Muscle of back (tissue), 13 donors: ENCODE measurements around the gene AGFG2. TPM values are rescaled to one million over a fixed set of nuclear protein-coding genes. Genes with fewer than 3 reads are reported as not detected.
"Not testable (repeated sequence)": the region's sequence is repeated elsewhere in the genome, so short reads cannot be mapped to it uniquely, and the experiment has no call there.

Source experiments
- DNase-seq, 3 donors: peaks; one replicate each; pipeline versions ENCODE4 v3.0.0 to v3.0.0-alpha.2; 2013
- long read RNA-seq, 9 donors: transcript quantifications; one replicate each; lab custom pipeline, GENCODE V29; 2026
- polyA plus RNA-seq, 10 donors: library from polyadenylated mRNA; unstranded; fragments of 120-200 nt; gene quantifications; one replicate each; pipeline ENCODE4 v1.2.1, GENCODE V29; 2013; ENCODE audit not compliant: insufficient read length in 10 of 10

AGFG2 gene
- polyA plus RNA-seq = 10 to 100 TPM in 5 of 10 donors, 1 to 10 TPM in 5; 8.6 to 12.5 (median 9.8) TPM
- long read RNA-seq, donor 1 = 0 reads
- long read RNA-seq, donor 2 = 0 reads
- long read RNA-seq, donor 3 = 0 reads
- long read RNA-seq, donor 4, full-length matches to known transcripts = 1 of 1 reads
- long read RNA-seq, donor 4, partial matches to known transcripts = 0 of 1 reads
- long read RNA-seq, donor 4, other reads (novel, unspliced or antisense) = 0 of 1 reads
- long read RNA-seq, donor 5, partial matches to known transcripts = 0 of 1 reads
- long read RNA-seq, donor 5, other reads (novel, unspliced or antisense) = 0 of 1 reads
- long read RNA-seq, donor 6, full-length matches to known transcripts = 2 of 2 reads
- long read RNA-seq, donor 6, partial matches to known transcripts = 0 of 2 reads
- long read RNA-seq, donor 6, other reads (novel, unspliced or antisense) = 0 of 2 reads
- long read RNA-seq, donor 7 = 0 reads
- long read RNA-seq, donor 8, full-length matches to known transcripts = 1 of 1 reads
- long read RNA-seq, donor 8, partial matches to known transcripts = 0 of 1 reads
- long read RNA-seq, donor 8, other reads (novel, unspliced or antisense) = 0 of 1 reads
- long read RNA-seq, donor 9 = 0 reads

DNA sequence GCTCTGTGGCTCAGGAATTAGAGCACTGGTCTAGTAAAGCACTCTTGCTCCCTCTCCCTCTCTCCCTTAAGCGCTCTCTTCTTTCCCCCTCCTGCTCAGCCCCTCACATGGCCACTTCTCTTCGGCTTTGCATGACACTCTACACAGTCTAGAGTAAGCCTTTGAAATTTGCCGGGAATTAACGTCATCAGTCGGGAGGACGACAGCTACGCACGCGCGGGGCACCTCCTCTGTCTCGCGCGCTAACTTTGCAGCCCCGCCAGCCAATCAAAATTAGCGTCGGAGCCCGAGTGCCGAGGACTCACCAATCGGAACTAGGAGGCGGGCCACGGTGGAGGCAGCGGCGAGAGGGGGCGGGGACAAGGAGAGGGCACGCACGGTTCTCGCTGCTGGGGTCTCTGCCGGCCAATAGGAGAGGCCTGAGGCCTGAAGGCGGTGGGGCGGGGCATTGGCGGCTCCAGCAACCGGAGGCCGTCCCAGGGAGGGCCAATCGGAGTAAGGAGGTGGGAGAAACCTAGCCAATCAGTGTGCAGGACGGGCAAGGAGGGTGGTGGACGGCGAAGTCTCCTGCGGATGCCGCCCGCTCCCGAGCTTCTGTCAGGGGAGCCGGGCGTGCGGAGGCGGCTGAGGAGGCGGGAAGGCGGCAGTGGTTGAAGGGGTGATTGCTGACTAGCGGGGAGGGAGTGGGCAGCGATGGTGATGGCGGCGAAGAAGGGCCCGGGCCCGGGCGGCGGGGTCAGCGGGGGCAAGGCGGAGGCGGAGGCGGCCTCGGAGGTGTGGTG, at the start of gene AGFG2:
Gene AGFG2 (plus strand): TSS at position 550 of the 782 bp plus-strand sequence. CDS start 144 bp downstream, at position 694.
- peak; percentile 100 for DNase-seq

DNA sequence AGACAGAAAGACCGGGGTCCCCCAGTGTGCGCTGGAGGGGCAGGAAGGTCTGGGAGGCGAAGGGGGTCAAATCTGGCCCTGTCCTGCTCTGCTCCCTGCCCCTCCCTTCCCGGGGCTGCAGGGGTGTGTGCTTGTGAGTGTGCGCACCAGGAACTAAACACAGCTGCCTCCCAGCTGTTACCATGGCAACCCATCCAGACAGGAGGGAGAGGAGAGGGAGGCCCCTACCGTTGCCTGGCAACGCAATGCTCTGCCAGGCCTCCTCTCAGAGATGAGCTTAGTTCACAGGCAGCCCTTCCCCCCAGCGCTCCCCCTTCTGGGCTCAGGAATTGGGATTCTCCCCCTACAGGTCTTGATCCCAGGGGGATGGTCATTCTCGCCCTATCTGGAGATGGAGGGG, 49.2 kb upstream of the AGFG2 start:
- peak; percentile 90 to 96 (median 93) for DNase-seq

DNA sequence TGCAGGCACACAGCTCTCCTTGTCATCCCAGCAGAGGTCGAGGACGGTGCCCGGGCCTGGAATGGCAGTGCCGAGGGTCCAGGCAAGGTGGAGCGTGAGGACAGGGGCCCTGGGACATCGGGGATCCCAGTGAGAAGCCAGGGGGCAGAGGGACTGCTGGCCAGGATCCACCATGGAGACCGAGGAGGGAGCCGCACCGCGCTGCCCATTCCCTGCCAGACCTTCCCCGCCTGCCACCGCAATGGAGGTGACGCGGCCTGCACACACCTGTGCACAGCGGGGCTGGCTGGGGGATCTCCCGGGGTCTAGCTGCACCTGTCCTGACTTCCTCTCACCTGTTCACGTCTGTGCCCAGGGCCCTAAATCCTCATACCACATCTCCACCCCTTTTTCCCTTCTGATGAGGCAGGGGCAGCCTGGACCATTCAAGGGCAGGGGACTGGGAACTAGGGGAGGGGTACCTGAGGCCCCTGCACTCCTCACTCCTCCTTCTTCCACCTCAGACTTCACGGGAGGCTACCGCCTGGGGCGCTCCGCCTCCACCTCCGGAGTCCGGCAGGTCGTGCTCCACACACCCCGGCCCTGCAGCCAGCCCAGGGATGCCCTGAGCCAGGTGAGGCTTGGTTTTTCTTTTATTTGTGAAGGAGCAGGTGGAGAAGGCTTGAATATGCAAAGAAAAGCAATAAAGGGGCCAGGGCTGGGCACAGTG, 48.4 kb upstream of the AGFG2 start:
- no peak for DNase-seq

GRCh38 chr7:100491192-100491578, 47.8 kb upstream of the AGFG2 start:
- no peak for DNase-seq

DNA sequence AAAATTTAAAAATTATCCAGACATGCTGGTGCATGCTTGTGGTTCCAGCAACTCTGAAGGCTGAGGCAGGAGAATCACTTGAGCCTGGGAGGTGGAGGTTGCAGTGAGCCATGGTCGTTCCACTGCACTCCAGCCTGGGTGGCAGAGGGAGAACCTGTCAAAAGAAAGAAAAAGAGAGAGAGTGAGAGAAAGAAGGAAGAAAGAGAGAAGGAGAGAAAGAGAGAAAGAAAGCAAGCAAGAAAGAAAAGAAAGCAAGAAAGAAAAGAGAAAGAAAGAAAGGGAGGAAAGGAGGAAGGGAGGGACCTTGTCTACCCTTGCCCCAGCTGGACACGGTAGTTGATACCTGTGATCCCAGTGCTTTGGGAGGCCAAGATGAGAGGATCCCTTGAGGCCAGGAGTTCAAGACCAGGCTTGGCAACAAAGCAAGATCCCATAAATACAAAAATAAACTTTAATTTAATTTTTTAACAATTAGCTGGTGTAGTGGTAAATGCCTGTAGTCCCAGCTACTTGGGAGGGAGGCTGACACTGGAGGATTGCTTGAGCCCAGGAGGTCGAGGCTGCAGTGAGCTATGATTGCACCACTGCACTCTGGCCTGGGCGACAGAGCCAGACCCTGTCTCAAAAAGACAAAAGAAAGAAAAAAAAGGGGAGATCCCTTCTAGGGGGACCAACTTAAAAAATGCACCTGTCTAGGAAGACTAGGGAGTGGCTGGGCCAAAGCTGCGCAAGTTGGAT, 46.1 kb upstream of the AGFG2 start:
- no peak for DNase-seq

- DNase-seq = peak in 1 of 3 donors; percentile 36
Observed at GRCh38 chr7:100493476-100494264, 45.3 kb upstream of the AGFG2 start.

- DNase-seq = no peak
Observed at GRCh38 chr7:100496509-100496908, 42.5 kb upstream of the AGFG2 start.

DNA sequence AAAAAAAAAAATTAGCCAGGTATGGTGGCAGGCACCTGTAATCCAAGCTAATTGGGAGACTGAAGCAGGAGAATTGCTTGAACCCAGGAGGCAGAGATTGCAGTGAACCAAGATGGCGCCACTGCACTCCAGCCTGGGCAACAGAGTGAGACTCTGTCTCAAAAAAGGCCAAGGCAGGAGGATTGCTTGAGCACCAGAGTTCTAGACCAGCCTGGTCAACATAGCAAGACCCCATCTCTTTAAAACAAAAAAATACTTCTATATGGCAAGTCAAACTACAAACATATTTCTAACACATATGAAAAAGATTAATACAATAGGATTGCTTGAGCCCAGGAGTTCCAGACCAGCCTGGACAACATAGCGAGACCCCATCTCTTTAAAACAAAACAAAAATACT, 38.3 kb upstream of the AGFG2 start:
- not testable (repeated sequence) for DNase-seq

GRCh38 chr7:100504031-100504430, 35.0 kb upstream of the AGFG2 start:
- not testable (repeated sequence) for DNase-seq

GRCh38 chr7:100504887-100505611, 34.0 kb upstream of the AGFG2 start:
- no peak for DNase-seq

DNA sequence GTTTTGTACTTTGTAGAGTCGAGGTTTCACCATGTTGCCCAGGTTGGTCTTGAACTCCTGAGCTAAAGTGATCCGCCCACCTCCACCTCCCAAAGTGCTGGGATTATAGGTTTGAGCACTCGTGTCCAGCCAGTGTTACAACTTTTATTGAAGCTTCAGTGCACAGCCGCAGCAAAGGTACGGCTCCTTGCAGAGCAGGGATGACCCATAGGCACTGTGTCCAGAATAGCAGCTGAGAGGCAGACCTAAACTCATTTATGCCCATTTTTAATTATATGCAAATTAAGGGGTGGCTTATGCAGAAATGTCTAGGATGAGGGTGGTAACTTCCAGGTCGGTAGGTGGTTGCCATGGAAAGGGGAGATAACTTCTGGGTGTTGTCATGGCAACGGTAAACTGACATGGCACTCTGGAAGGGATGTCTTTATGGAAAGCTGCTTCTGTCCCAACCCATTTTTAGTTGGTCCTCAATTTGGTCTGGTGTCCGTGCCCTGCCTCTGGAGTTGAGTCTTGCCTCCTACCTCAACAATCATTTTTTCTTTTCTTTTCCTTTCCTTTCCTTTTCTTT, 32.6 kb upstream of the AGFG2 start:
- no peak for DNase-seq

DNA sequence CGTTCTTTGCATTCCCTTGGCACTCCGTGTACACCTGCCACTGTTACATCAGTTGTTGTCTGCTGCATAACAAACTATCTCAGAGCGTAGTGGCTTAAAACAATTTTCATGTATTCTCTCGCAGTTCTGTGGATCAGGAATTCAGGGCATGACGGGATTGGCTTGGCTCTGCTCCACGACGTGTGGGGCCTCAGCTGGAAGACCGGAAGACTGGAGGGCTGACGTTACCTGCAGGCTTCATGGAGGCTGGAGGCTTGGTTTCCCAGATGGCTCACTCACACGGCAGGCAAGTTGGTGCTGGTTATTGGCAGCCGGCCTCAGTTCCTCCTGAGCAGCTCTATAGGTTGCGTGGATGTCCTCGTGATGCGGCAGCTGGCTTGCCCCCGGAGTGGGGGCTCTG, 29.8 kb upstream of the AGFG2 start:
- DNase-seq = peak; percentile 40 to 75 (median 74)

DNA sequence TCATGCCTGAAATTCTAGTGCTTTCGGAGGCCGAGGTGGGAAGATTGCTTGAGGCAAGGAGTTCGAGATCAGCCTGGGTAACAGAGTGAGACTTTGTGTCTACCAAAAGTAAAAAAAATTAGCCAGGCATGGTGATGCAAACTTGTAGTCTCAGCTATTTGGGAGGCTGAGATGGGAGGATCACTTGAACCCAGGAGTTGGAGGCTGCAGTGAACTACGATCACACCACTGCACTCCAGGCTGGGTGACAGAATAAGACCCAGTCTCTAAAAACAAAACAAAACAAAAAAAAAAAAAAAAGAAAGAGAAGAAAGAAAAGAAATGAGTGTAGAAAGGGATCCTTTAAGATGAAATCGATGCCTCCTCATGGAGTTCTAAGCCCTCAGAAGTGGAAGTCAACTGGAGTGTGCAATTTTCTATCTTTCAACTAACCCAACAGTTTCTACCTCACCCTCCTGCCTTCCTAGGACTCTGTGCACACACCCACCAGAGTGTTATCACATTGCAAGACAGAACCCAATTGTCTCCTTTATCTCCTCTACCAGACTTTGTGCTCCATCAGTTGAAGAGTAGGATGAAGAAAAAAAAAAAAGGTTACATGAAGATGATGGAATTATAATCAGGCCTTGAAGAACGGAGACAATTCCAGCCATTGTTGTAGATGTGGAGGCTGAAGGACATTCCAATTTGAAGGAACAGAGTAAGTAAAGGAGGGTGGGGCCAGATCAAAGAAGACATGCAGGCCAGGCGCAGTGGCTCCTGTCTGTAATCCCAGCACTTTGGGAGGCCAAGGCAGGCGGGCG, 28.4 kb upstream of the AGFG2 start:
- DNase-seq = no peak

DNA sequence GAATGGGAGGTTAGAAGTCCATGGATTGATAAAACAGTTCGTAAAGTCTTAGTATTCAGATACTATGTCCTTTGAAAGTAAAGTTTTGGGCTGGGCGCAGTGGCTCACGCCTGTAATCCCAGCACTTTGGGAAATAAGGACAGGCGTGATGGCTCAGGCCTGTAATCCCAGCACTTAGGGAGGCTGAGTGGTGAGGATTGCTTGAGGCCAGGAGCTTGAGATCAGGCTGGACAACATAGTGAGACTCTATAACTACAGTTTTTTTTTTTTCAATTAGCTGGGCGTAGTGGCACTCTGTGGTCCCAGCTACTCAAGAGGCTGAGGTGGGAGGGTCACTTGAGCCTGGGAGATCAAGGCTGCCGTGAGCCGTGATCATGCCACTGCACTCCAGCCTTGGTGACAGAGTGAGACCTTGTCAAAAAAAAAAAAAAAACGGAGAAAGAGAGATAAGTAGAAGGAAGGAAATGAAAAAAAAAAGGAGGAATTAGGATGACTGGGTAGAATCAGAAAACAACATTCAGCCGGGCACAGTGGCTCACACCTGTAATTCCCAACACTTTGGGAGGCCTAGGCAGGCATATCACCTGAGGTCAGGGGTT, 25.7 kb upstream of the AGFG2 start:
- DNase-seq = no peak

DNA sequence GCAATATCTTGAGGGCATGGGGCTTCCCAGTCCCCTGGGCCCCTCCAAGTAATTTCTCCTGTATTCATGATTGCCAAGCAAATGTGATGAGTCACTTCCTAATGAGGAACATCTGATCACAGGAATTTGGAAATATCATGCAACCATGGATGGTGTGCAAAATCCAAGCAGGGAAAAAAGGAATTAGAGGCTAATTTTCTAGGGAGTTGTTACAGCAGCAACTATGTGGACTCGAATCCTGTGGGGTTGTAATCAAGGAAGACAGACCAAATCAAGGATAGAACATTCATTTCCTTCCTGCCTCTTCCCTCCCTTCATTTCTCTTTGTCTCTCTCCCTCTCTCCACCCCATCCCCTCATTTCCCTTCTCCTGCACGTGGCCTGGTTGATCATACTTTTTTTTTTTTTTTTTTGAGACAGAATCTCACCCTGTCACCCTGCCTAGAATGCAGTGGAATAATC, 23.9 kb upstream of the AGFG2 start:
- DNase-seq = peak; percentile 61 to 80 (median 80)

GRCh38 chr7:100516135-100516812, 22.7 kb upstream of the AGFG2 start:
- DNase-seq = peak; percentile 61 to 87 (median 77)

- DNase-seq = no peak
Observed at GRCh38 chr7:100517305-100517704, 21.7 kb upstream of the AGFG2 start.
